Colonic mucosa (tissue), 4 donors: ENCODE data around the gene APOO. TPM values are rescaled to one million over a fixed set of nuclear protein-coding genes. Genes with fewer than 3 reads are reported as not detected.

Experiments
- DNase-seq: peaks from one replicate; pipeline ENCODE4 v3.0.0-alpha.2; 2020
- H3K27ac ChIP-seq: fragments of 200-600 bp; one replicate; pipeline ENCODE4 v1.8.0; 2021
- H3K27me3 ChIP-seq: fragments of 200-600 bp; one replicate; pipeline ENCODE4 v1.8.0; 2021
- H3K36me3 ChIP-seq: fragments of 200-600 bp; one replicate; pipeline ENCODE4 v1.8.0; 2021
- H3K4me1 ChIP-seq: fragments of 200-600 bp; one replicate; pipeline ENCODE4 v1.8.0; 2021; ENCODE audit warnings: mild to moderate bottlenecking
- H3K4me3 ChIP-seq: fragments of 200-600 bp; one replicate; pipeline ENCODE4 v1.8.0; 2021
- H3K9ac ChIP-seq, 2 donors: one replicate each; pipeline ENCODE4 v1.7.0; 2013; ENCODE audit warnings: control low read depth in 2 of 2, low read depth in 2 of 2, low read length in 2 of 2
- H3K9me3 ChIP-seq: fragments of 200-600 bp; one replicate; pipeline ENCODE4 v1.8.0; 2021
- intact Hi-C: fragments of 100-400 bp; cut with DNase I; formaldehyde crosslinking; loops from one replicate; pipeline ENCODE4 v1.14.1; 2022
- total RNA-seq, 2 donors: library from RNA; stranded (reverse); fragmentation: NEBNext Ultra II Directional in 1 of 2; extraction: Animal tissue kit (Norgen Biotek cat#: 25700) in 1 of 2; gene quantifications; one replicate each; pipeline ENCODE4 v1.2.1, GENCODE V29; 2021
- TF ChIP-seq, protein P1 (sequence below): fragments of 200-600 bp; IDR thresholded peaks from one replicate; pipeline ENCODE4 v1.8.0; 2022; ENCODE audit warnings: antibody characterized with exemption, mild to moderate bottlenecking
- donor health status: healthy.
- donor health status: DM: no; HTN: no; CAD: no.
- donor health status: DM: no; HTN: no; CAD: no.

APOO gene
- total RNA-seq, 2 donors from 2014 or later: 36.3 to 38.9 TPM

DNA sequence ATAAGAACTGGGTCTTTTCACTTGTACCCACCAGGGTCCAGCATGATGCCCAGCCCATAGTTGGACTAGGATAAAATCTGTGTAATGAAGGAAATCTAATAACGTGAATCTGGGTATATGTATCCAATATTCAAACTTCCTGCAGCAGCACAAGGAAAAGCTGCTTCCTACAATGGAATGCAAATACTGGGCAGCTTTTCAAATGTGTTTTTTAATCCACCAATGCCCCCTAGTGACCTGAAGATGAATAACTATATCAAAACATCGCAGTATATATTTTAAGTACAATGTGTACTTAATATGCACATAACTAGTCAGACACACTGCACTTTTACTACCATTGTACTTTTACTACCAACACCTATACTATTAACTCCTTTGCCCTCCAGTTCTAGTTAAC is 5.3 kb downstream of the APOO start:
- Histone ChIP-seq H3K27ac (peak overlapping the region; percentile 52), H3K9ac (peak overlapping the region in 1 of 2 donors; percentile 69), H3K36me3 (no peaks in the 10 kb centered on the region), H3K27me3 (no peaks in the 10 kb centered on the region), H3K4me3 (no peak overlapping the region), H3K9me3 (no peaks in the 10 kb centered on the region), H3K4me1 (no peaks in the 10 kb centered on the region)
- DNase-seq: no peak
- TF ChIP-seq, protein P1, sequence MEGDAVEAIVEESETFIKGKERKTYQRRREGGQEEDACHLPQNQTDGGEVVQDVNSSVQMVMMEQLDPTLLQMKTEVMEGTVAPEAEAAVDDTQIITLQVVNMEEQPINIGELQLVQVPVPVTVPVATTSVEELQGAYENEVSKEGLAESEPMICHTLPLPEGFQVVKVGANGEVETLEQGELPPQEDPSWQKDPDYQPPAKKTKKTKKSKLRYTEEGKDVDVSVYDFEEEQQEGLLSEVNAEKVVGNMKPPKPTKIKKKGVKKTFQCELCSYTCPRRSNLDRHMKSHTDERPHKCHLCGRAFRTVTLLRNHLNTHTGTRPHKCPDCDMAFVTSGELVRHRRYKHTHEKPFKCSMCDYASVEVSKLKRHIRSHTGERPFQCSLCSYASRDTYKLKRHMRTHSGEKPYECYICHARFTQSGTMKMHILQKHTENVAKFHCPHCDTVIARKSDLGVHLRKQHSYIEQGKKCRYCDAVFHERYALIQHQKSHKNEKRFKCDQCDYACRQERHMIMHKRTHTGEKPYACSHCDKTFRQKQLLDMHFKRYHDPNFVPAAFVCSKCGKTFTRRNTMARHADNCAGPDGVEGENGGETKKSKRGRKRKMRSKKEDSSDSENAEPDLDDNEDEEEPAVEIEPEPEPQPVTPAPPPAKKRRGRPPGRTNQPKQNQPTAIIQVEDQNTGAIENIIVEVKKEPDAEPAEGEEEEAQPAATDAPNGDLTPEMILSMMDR: peak; percentile 23
- intact Hi-C loops: loop anchor here (1.0 to 5.0 kb wide), 3 partner anchors 120 to 208 kb away; partner anchors contain the start of gene SAT1

DNA sequence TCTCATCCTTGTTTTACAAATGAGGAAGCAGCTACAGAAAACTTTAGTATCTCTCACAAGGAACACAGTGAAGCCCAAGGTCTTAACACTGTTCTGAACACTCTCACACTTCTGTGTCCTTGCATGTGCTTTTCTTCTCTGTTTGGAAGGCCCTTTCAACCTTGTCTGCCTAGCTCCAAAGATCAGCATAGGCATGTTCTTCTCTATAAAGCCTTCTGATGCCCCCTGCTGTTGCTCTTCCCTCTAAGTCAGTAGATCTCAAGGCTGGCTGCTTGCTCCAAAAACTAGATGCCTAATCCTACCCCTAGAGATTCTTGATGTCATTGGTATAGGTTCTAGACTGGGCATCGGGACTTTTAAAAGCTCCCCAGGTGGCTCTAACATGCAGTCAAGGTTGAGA is 5.9 kb downstream of the APOO start:
- TF ChIP-seq, protein P1: peak; percentile 48
- Histone ChIP-seq H3K36me3 (no peaks in the 10 kb centered on the region), H3K27me3 (no peaks in the 10 kb centered on the region), H3K27ac (peak overlapping the region; percentile 52), H3K9me3 (no peaks in the 10 kb centered on the region), H3K4me3 (no peak overlapping the region), H3K4me1 (no peaks in the 10 kb centered on the region), H3K9ac (peak overlapping the region in 1 of 2 donors; percentile 69)
- intact Hi-C loops: loop anchor here (1.0 to 5.0 kb wide), 3 partner anchors 120 to 208 kb away; partner anchors contain the start of gene SAT1
- peak; percentile 72 for DNase-seq

DNA sequence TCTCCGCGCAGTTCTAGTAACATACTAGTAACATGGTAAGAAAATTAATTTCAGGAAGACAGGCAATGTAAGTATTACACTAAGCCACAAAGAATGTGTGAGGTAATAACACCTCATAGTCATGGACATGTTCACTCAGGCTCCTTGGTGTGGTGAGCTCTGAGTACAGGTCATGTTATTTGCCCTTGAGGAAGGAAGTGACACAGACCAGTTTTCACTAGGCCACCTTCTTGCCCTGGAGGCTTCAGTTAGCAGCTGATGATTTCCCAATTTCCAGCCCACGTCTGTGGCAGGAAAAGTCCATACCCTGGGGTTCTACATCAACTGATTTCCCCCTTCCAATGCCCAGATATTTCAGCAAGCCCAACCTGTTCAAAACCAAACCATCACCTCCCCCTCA is 6.7 kb downstream of the APOO start:
- intact Hi-C loops: loop anchor here (5.0 kb wide), 2 partner anchors 119 to 144 kb away; partner anchors contain the start of gene SAT1
- Histone ChIP-seq H3K9me3 (no peaks in the 10 kb centered on the region), H3K36me3 (no peaks in the 10 kb centered on the region), H3K4me1 (no peaks in the 10 kb centered on the region), H3K9ac (no peak overlapping the region), H3K27me3 (no peaks in the 10 kb centered on the region), H3K27ac (no peak overlapping the region), H3K4me3 (no peak overlapping the region)
- TF ChIP-seq, protein P1: no peak
- DNase-seq: no peak

DNA sequence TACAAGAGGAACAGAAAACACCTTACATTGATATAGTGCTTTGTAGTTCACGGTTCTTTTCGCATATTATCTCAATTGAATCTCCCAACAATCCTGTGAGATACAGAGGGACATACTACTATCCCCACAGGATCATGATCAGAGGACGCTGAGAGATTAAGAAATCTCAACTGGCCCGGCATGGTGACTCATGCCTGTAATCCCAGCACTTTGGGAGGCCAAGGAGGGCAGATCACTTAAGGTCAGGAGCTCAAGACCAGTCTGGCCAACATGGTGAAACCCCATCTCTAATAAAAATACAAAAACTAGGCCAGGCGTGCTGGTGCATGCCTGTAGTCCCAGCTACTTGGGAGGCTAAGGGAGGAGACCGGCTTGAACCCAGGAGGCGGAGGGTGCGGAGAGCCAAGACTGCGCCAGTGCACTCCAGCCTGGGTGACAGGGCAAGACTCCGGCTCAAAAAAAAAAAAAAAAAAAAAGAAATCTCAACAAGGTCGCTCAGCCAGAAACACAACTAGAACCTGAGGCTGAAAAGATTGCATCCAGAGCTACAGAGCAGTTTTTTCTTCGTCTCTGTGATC is 7.4 kb downstream of the APOO start:
- Histone ChIP-seq H3K36me3 (no peaks in the 10 kb centered on the region), H3K27me3 (no peaks in the 10 kb centered on the region), H3K27ac (no peak overlapping the region), H3K4me1 (no peaks in the 10 kb centered on the region), H3K4me3 (no peak overlapping the region), H3K9ac (no peak overlapping the region), H3K9me3 (no peaks in the 10 kb centered on the region)
- intact Hi-C loops: loop anchor here (5.0 kb wide), 2 partner anchors 118 to 143 kb away; partner anchors contain the start of gene SAT1
- TF ChIP-seq, protein P1: no peak
- DNase-seq: no peak

DNA sequence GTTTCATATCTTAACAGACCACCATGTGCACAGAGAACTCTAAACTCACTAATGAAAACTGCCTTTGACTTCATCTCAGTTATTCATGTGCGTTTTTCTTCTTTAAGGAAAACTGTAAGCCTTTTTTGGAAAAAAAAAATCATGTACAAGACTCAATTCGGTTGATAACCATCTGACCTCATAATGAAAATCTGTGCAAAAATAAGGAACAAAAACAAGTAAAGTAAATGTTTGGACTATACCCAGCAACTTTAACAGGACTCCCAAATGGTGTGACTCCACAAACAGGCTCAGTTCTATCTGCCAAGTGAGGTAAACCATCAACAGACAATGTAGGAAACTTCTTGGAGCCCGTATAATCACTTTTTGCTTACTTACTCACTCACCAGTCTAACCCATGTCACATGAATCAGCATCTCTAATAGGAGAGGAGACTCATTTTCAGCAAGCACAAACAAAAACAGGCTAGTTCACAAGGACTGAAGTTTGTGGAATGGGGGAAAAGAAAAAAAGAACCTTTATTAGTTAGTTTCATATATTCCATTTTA is 9.3 kb downstream of the APOO start:
- no peaks in the 10 kb centered on the region for H3K27me3 ChIP-seq
- no peak overlapping the region for H3K4me3 ChIP-seq
- no peak overlapping the region for H3K9ac ChIP-seq
- TF ChIP-seq, protein P1: no peak
- no peaks in the 10 kb centered on the region for H3K4me1 ChIP-seq
- intact Hi-C loops: no loop called here
- H3K9me3 ChIP-seq: no peaks in the 10 kb centered on the region
- no peak for DNase-seq
- no peaks in the 10 kb centered on the region for H3K36me3 ChIP-seq
- H3K27ac ChIP-seq: no peak overlapping the region
